Measurements from ENCODE around the gene C2orf49. TPM values are rescaled to one million over a fixed set of nuclear protein-coding genes. Genes with fewer than 3 reads are reported as not detected.
A peak's percentile ranks its signal among the peaks of the same experiment; 100 is the strongest.

The C2orf49 gene
- total RNA-seq, 1 experiment from 2014 or later, result 20.0 TPM

DNA sequence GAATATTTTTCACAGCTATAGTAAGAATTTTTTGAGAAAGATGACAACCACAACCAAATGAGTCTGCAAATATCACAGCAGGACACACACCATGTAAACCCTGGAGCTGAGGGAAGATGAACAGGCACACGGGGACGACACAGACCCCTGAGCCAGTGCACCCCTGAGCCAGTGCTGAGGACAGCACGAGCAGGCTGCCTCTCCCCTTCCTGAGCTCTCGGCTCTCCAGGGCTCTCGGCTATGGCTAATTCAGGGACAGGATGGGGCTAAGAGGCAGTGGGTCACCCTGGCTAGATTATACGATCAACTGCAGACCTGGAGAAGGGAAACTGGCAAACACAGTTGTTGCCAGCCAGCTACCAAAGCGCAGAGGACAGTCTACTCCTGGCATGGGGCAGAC, 49.2 kb upstream of the C2orf49 start:
- in situ Hi-C loops (cut with HindIII; ENCODE audit: low pct_unique_long_range_greater_than_20kb, low sequenced_read_pairs), result no loop called here
- Histone ChIP-seq H3K9me3 (ENCODE audit: control insufficient read depth, insufficient read depth, low read depth, low read length) (no peaks in the 10 kb centered on the region), H3K36me3 (ENCODE audit: control insufficient read depth, insufficient read depth, low read length) (no peaks in the 10 kb centered on the region), H3K27ac (ENCODE audit: low read length) (no peak overlapping the region), H3K4me3 (ENCODE audit: low read depth in 2 of 2, low read length in 2 of 2) (no peak overlapping the region), H3K4me1 (ENCODE audit: control insufficient read depth, insufficient read depth, low read length) (no peaks in the 10 kb centered on the region), H3K27me3 (ENCODE audit: control insufficient read depth, insufficient read depth, low read length) (no peaks in the 10 kb centered on the region)
- no peak for DNase-seq (ENCODE audit: low read depth, low spot score)
- 0 out of 2 replicates have a peak, but pooled peaks have one; percentile 58 for ATAC-seq
- POLR2A ChIA-PET, result no interaction called here
- CTCF ChIA-PET, result interaction anchor here (0.6 to 0.8 kb wide), 3 partner anchors 13 to 1186 kb away, joined by 3 to 10 read pairs (median 4); no protein-coding TSS in a partner anchor
- TF ChIP-seq, protein P1, sequence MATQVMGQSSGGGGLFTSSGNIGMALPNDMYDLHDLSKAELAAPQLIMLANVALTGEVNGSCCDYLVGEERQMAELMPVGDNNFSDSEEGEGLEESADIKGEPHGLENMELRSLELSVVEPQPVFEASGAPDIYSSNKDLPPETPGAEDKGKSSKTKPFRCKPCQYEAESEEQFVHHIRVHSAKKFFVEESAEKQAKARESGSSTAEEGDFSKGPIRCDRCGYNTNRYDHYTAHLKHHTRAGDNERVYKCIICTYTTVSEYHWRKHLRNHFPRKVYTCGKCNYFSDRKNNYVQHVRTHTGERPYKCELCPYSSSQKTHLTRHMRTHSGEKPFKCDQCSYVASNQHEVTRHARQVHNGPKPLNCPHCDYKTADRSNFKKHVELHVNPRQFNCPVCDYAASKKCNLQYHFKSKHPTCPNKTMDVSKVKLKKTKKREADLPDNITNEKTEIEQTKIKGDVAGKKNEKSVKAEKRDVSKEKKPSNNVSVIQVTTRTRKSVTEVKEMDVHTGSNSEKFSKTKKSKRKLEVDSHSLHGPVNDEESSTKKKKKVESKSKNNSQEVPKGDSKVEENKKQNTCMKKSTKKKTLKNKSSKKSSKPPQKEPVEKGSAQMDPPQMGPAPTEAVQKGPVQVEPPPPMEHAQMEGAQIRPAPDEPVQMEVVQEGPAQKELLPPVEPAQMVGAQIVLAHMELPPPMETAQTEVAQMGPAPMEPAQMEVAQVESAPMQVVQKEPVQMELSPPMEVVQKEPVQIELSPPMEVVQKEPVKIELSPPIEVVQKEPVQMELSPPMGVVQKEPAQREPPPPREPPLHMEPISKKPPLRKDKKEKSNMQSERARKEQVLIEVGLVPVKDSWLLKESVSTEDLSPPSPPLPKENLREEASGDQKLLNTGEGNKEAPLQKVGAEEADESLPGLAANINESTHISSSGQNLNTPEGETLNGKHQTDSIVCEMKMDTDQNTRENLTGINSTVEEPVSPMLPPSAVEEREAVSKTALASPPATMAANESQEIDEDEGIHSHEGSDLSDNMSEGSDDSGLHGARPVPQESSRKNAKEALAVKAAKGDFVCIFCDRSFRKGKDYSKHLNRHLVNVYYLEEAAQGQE (IDR thresholded peaks at IDR 0.05; ENCODE audit: insufficient read depth in 1 of 2, low read depth in 2 of 2, low read length in 1 of 2), result no peak
- TF ChIP-seq POLR2AphosphoS5 (IDR thresholded peaks at IDR 0.05; ENCODE audit: low read depth, low read length), result no peak
- TF ChIP-seq, protein P2, sequence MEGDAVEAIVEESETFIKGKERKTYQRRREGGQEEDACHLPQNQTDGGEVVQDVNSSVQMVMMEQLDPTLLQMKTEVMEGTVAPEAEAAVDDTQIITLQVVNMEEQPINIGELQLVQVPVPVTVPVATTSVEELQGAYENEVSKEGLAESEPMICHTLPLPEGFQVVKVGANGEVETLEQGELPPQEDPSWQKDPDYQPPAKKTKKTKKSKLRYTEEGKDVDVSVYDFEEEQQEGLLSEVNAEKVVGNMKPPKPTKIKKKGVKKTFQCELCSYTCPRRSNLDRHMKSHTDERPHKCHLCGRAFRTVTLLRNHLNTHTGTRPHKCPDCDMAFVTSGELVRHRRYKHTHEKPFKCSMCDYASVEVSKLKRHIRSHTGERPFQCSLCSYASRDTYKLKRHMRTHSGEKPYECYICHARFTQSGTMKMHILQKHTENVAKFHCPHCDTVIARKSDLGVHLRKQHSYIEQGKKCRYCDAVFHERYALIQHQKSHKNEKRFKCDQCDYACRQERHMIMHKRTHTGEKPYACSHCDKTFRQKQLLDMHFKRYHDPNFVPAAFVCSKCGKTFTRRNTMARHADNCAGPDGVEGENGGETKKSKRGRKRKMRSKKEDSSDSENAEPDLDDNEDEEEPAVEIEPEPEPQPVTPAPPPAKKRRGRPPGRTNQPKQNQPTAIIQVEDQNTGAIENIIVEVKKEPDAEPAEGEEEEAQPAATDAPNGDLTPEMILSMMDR (IDR thresholded peaks at IDR 0.05), result peak; percentile 27; the same call in 1 of the 2 replicates
- TF ChIP-seq SIN3A (IDR thresholded peaks at IDR 0.05; ENCODE audit: borderline replicate concordance, insufficient read depth, low read depth, low read length), result no peak
- BruUV-seq (replicated peaks), result no TSS peak
- intact Hi-C loops (cut with micrococcal nuclease; ENCODE audit: unreplicated experiment), result no loop called here

DNA sequence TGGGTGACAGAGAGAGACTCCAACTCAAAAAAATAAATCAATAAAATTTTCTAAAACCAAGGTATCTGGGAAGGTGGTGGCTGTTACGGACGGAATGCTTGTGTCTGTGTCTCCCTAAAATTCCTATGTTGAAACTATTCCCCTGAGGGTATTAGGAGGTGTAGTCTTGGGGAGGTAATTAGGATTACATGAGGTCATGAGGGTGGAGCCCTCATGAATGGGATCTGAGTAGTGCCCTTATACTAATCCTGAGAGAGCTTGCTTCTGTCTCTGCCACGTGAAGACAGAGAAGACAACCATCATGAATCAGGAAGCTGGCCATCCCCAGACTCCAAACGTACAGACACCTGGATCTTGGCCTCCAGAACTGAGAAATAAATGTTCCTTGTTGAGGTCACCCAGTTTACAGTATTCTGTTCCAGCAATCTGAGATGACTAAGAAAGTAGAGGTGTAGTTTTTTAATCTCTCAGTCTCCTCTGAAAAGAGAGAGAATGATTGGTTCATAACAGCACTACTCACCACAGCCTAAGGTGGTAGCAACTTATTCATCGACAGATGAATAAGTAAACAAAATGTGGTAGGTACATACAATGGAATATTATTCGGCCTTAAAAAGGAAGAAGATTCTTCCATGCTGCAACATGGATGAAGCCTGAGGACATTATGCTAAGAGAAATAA, 46.2 kb upstream of the C2orf49 start:
- H3K9me3 ChIP-seq (ENCODE audit: control insufficient read depth, insufficient read depth, low read depth, low read length), result no peaks in the 10 kb centered on the region
- H3K27ac ChIP-seq (ENCODE audit: low read length), result no peak overlapping the region
- no peak overlapping the region for H3K4me3 ChIP-seq (ENCODE audit: low read depth in 2 of 2, low read length in 2 of 2)
- intact Hi-C loops (cut with micrococcal nuclease; ENCODE audit: unreplicated experiment) (no loop called here), in situ Hi-C loops (cut with HindIII; ENCODE audit: low pct_unique_long_range_greater_than_20kb, low sequenced_read_pairs) (no loop called here)
- no TSS peak for BruUV-seq (replicated peaks)
- DNase-seq (ENCODE audit: low read depth, low spot score) (no peak), ATAC-seq (no peak)
- H3K27me3 ChIP-seq (ENCODE audit: control insufficient read depth, insufficient read depth, low read length), result no peaks in the 10 kb centered on the region
- H3K36me3 ChIP-seq (ENCODE audit: control insufficient read depth, insufficient read depth, low read length), result peaks cover 1% of the 10 kb centered on the region; the same call in 1 of the 2 replicates
- CTCF ChIA-PET, result no interaction called here
- POLR2A ChIA-PET, result no interaction called here
- no peaks in the 10 kb centered on the region for H3K4me1 ChIP-seq (ENCODE audit: control insufficient read depth, insufficient read depth, low read length)
- TF ChIP-seq, protein P2 (IDR thresholded peaks at IDR 0.05), result no peak
- TF ChIP-seq POLR2AphosphoS5 (IDR thresholded peaks at IDR 0.05; ENCODE audit: low read depth, low read length) (no peak), SIN3A (IDR thresholded peaks at IDR 0.05; ENCODE audit: borderline replicate concordance, insufficient read depth, low read depth, low read length) (no peak), TCF7L2 (IDR thresholded peaks at IDR 0.05; ENCODE audit: low read depth, low read length) (no peak)
- TF ChIP-seq, protein P1 (IDR thresholded peaks at IDR 0.05; ENCODE audit: insufficient read depth in 1 of 2, low read depth in 2 of 2, low read length in 1 of 2), result no peak

Data from Panc1 (cell line).